HG02571 (cell line): ENCODE data around the gene BCL3.
"Not testable (repeated sequence)": the region's sequence is repeated elsewhere in the genome, so short reads cannot be mapped to it uniquely, and the experiment has no call there.

Experiments used
- ATAC-seq: cut with Tn5 transposase; IDR thresholded peaks from one replicate; pipeline ENCODE4 v1.9.1; 2021; ENCODE audit warnings: mild to moderate bottlenecking, moderate library complexity; ENCODE audit not compliant: unreplicated experiment

The BCL3 gene

DNA sequence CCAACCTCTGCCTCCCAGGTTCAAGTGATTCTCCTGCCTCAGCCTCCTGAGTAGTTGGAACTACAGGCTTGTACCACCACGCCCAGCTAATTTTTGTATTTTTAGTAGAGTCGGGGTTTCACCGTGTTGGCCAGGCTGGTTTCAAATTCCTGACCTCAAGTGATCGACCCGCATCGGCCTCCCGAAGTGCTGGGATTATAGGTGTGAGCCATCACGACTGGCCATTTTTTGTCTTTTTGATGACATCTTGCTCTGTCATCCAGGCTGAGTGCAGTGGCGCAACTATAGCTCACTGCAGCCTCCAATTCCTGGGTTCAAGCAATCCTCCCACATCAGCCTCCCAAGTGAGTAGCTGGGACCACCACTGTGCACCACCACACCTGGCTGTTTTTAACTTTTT is 28.1 kb upstream of the BCL3 start:
- ATAC-seq, result not testable (repeated sequence)

- ATAC-seq, result no peak
Observed at GRCh38 chr19:44720945-44721344, 27.6 kb upstream of the BCL3 start.

DNA sequence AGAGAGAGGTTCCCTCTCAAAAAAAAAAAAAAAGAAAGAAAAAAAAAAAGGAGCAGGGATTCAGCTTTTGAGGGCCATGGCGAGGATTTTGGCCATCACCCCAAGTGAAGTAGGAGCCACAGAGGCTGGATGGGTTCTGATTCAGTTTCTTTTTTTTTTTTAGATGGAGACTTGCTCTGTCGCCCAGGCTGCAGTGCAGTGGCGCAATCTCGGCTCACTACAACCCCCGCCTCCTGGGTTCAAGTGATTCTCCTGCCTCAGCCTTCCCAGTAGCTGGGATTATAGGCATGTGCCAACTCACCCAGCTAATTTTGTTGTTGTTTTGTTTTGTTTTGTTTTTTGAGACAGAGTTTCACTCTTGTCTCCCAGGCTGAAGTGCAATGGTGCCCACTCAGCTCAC is 27.1 kb upstream of the BCL3 start:
- not testable (repeated sequence) for ATAC-seq

- ATAC-seq, result no peak
Observed at GRCh38 chr19:44722131-44723121, 26.1 kb upstream of the BCL3 start.

DNA sequence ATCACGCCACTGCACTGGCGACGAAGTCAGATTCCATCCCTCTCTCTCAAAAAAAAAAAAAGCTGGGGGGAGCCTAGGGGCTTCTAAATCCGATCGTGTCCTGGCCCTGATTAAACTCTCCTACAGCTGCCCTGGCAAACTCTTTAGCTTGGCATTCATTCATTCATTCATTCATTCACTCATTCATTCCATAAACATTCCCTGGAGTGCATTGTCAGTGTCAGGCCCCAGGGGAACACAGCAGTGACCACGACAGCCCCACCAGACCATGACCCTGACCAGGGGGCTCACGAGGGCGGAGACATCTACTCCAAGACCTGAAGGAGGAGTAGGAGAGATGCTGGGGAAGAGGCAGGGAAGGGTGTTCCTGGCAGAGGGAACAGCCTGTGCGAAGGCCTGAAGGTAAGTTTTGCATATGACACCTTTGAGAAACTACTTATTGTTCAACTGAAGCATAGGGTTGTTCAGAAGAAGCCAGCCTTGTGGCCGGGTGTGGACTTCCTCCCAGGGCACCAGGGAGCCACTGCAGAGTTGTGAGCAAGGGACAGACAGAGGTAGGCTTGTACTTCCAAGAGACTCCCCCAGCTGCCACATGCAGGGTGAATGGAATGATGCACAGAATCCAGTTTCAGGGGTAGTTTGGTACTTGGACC is 25.1 kb upstream of the BCL3 start:
- no peak for ATAC-seq

DNA sequence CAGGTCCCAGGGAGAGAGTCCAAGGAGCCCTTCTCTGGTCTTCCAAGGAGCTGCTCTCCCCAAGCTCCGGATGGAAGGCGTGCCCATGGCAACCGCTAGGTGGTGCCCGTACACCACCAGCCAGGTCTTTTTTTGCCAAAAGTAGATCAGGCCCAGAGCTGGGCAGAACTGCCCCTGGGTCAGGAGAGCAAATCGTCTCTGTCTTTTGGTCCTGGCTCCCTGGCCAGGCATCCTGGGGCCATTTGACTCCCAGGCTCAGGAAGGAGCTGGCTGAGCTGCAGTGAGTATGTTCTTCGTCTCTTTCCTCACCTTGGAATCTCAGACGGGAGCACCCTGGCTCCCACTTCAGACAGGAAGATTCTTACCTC is 24.6 kb upstream of the BCL3 start:
- ATAC-seq, result peak; percentile 55

- ATAC-seq, result no peak
Observed at GRCh38 chr19:44725251-44725650, 23.3 kb upstream of the BCL3 start.

- ATAC-seq, result no peak
Observed at GRCh38 chr19:44725684-44726083, 22.8 kb upstream of the BCL3 start.

DNA sequence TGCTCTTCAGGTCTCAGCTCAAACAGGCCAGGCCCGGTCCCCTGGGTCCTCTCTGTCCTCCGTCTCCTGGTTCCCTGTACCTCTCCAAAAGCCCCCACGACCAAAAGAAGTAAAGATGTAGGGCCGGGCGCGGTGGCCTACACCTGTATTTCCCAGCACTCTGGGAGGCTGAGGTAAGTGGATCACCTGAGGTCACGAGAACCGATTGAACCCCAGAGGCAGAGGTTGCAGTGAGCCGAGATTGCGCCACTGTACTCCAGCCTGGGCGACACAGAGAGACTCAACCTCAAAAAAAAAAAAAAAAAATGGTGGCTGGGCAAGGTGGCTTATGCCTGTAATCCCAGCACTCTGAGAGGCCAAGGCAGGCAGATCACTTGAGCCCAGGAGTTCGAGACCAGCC is 22.0 kb upstream of the BCL3 start:
- ATAC-seq, result no peak

GRCh38 chr19:44728178-44728577 is 20.3 kb upstream of the BCL3 start:
- no peak for ATAC-seq

- ATAC-seq, result no peak
Observed at GRCh38 chr19:44729516-44730033, 18.9 kb upstream of the BCL3 start.

- ATAC-seq, result no peak
Observed at GRCh38 chr19:44731081-44731480, 17.4 kb upstream of the BCL3 start.

GRCh38 chr19:44731622-44732021 is 16.9 kb upstream of the BCL3 start:
- ATAC-seq, result no peak

DNA sequence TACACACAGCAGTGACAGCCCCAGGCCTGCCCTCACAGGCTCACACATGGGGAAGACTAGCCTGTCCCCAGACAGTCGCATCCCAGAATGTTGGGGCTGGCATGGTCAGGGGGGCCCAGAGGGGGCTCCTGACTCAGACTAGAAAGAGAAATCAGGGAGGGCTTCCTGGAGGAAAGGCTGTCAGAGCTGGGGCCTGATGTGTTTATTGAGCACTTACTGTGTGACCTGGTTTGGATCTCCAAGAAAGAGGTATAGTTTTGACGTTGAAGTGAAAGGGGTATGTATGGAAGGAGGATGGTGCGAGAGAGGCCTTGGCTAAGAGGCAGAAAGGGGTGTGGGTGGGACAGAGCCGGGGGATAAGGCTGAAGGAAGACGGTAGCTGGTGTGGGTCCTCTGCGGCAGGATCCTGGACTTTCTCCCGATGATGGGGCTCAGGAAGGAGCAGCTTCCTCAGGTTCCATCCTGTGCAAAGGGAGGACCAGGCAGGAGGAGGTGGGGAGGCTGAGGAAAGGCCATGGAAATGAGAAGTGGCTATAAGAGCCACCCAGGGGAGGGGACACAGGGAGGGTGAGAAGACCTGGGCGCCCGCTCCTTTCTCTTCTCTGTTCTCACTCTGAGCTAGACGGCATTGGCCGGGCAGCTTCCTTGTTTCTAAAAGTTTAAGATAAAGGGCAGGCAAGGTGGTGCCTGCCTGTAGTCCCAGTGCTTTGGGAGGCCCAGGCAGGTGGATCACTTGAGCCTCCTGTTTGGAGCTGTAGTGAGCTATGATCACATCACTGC is 16.1 kb upstream of the BCL3 start:
- no peak for ATAC-seq

DNA sequence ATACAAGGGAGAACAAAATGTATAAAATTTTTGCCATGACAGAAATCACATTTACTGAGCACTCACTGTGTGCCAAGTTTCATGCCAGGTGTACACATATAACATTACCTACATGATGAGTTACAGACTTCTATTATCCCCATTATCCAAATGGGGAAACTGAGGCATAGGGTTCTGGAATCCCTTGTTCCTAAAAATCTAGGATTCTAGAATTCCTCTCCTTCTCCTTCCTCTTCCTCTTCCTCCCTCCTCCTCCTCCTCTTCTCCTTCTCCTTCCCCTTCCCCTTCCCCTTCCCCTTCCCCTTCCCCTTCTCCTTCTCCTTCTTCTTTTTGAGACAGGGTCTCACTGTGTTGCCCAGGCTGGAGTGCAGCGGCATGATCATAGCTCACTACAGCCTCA is 14.2 kb upstream of the BCL3 start:
- no peak for ATAC-seq

DNA sequence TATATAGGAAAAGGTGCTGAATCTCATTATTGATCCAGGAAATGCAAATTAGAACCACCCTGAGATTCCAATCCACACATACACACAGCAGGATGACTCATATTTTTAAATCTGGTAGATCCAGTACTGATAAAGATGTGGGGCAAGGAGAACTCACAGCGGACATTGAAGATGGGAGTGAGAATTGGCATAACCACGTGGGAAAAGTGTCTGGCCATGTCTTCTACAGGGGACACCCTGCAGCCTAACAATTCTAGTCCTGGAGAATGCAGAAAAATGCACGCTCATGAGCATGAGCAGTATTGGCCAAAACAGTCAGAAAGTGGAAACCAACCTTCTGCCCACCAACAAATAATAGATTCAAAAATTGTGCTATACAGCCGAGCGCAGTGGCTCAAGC is 13.5 kb upstream of the BCL3 start:
- ATAC-seq, result no peak

DNA sequence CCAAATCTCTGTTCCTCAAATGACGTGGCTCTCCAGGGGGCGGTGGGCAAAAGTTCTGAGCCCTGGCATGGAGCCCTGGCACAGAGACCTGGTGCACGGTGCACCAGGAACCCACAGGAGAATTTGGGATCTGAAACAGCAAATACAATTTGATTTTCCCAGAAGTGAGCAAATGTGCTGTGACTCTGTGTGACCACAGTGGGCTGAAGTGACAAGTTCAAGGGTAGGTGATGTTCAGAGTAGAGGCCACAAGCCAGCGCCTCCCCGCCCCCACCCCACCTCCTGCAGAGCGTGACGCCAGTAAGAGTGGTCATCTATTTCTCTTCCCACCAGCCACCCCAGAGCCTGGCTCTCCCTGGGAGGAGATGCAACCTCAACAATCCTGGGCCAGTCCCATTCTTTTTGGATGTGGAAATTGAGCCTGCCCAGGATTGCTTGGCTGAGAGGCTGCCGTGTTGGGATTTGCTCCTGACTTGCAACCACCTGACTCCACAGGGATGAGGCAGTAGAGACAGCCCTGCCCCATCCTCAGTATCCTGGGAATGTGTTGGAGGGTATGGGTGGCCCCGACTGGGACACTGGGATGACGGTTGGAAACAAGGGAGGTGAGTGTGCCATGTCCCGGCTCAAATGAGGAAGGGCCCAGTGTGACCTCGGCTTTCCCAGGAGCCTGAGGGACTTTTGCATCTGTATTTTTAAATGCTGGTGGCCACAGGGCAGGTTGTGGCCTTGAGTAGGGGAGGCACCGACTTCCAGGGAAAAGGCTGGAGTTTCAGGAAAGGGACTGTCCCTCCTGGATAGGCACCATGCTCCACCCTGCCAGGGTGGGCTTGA is 11.1 kb upstream of the BCL3 start:
- no peak for ATAC-seq

DNA sequence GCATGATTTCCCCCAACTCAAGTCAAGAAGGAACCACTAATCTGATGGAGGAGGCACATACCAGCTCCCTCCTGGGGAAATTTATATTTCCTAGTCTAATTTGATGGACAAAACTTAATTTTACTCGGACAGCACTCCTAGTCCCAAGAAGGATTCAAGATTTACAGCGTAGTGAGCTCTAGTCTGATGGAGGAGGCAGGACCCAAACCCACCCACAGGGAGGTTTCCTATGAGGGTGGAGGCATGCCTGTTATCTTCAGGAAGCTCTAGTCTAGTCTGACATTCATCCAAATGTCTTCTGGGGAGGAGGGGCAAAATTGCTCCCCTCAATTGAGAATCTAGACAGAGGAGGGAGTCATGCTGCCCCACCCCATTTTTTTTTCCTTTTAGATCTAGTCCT is 10.4 kb upstream of the BCL3 start:
- ATAC-seq, result no peak

GRCh38 chr19:44738603-44739558 is 9.6 kb upstream of the BCL3 start:
- no peak for ATAC-seq
